HG03139 (cell line): ENCODE measurements around the gene RBFA.

ENCODE experiments used
- ATAC-seq: cut with Tn5 transposase; IDR thresholded peaks from one replicate; pipeline ENCODE4 v1.9.1; 2021; ENCODE audit not compliant: unreplicated experiment

RBFA gene

GRCh38 chr18:80070825-80071224 lies 36.6 kb downstream of the RBFA start:
- no peak for ATAC-seq

GRCh38 chr18:80074183-80074582 lies 39.9 kb downstream of the RBFA start:
- ATAC-seq: no peak

- no peak for ATAC-seq
Observed at GRCh38 chr18:80074697-80075096, 40.5 kb downstream of the RBFA start.

GRCh38 chr18:80075940-80076339 lies 41.7 kb downstream of the RBFA start:
- ATAC-seq: no peak

- ATAC-seq: no peak
Observed at GRCh38 chr18:80076379-80076778, 42.1 kb downstream of the RBFA start.

GRCh38 chr18:80077873-80078272 lies 43.6 kb downstream of the RBFA start:
- no peak for ATAC-seq
